ENCODE data around the gene RELB.

DNA sequence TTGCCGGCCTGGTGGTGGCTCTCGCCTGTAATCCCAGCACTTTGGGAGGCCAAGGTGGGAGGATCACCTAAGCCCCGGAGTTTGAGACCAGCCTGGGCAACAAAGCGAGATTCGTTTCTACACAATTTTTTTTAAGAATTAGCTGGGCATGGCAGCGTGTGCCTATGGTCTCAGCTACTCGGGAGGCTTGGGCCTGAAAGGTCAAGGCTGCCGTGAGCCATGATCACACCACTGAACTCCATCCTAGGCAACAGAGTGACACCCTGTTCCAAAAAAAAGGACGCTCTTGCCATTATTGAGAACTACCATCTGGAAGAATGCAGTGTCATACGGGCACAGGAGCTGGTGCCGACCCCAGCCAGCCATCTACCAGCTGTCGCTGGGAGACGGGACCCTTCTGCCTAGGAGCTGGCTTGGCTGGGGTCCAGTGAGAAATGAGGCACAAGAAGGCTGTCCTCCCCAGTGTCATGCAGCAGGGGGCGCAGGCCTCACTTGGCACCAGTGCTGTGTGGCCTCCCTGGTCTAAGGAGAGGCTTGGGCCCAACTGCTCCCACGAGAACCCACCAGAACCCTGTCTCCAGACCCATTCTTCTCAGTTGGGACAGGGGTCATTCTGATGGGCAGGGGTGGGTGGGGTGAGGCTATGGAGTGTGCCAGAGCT, 12.2 kb upstream of the RELB start:
- TF ChIP-seq, protein P1, sequence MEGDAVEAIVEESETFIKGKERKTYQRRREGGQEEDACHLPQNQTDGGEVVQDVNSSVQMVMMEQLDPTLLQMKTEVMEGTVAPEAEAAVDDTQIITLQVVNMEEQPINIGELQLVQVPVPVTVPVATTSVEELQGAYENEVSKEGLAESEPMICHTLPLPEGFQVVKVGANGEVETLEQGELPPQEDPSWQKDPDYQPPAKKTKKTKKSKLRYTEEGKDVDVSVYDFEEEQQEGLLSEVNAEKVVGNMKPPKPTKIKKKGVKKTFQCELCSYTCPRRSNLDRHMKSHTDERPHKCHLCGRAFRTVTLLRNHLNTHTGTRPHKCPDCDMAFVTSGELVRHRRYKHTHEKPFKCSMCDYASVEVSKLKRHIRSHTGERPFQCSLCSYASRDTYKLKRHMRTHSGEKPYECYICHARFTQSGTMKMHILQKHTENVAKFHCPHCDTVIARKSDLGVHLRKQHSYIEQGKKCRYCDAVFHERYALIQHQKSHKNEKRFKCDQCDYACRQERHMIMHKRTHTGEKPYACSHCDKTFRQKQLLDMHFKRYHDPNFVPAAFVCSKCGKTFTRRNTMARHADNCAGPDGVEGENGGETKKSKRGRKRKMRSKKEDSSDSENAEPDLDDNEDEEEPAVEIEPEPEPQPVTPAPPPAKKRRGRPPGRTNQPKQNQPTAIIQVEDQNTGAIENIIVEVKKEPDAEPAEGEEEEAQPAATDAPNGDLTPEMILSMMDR (IDR thresholded peaks at IDR 0.05; ENCODE audit: poor library complexity, severe bottlenecking), result peak; percentile 55
- no peak for TF ChIP-seq EZH2 (IDR thresholded peaks at IDR 0.05; ENCODE audit: borderline replicate concordance, insufficient read depth, low read length, poor library complexity, severe bottlenecking)
- TF ChIP-seq TAF1 (IDR thresholded peaks at IDR 0.05; ENCODE audit: low read depth), result no peak
- TF ChIP-seq, protein P2, sequence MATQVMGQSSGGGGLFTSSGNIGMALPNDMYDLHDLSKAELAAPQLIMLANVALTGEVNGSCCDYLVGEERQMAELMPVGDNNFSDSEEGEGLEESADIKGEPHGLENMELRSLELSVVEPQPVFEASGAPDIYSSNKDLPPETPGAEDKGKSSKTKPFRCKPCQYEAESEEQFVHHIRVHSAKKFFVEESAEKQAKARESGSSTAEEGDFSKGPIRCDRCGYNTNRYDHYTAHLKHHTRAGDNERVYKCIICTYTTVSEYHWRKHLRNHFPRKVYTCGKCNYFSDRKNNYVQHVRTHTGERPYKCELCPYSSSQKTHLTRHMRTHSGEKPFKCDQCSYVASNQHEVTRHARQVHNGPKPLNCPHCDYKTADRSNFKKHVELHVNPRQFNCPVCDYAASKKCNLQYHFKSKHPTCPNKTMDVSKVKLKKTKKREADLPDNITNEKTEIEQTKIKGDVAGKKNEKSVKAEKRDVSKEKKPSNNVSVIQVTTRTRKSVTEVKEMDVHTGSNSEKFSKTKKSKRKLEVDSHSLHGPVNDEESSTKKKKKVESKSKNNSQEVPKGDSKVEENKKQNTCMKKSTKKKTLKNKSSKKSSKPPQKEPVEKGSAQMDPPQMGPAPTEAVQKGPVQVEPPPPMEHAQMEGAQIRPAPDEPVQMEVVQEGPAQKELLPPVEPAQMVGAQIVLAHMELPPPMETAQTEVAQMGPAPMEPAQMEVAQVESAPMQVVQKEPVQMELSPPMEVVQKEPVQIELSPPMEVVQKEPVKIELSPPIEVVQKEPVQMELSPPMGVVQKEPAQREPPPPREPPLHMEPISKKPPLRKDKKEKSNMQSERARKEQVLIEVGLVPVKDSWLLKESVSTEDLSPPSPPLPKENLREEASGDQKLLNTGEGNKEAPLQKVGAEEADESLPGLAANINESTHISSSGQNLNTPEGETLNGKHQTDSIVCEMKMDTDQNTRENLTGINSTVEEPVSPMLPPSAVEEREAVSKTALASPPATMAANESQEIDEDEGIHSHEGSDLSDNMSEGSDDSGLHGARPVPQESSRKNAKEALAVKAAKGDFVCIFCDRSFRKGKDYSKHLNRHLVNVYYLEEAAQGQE (IDR thresholded peaks at IDR 0.05; ENCODE audit: borderline replicate concordance), result no peak
- TF ChIP-seq EP300 (conservative IDR thresholded peaks at IDR 0.05; ENCODE audit: poor library complexity, severe bottlenecking), result no peak
- TF ChIP-seq POLR2AphosphoS5 (IDR thresholded peaks at IDR 0.05), result no peak
- peak; percentile 33 for TF ChIP-seq RAD21 (conservative IDR thresholded peaks at IDR 0.05)

All from neural cell (in vitro differentiated cells).